Common myeloid progenitor, CD34-positive (primary cell): ENCODE data around the gene SCMH1.
A peak's percentile ranks its signal among the peaks of the same experiment; 100 is the strongest.
"Not testable (repeated sequence)": the region's sequence is repeated elsewhere in the genome, so short reads cannot be mapped to it uniquely, and the experiment has no call there.

Experiments used
- CTCF ChIA-PET: fragments of 350-600 bp; sonication (Branson Sonifier 250); formaldehyde crosslinking; loops from one replicate; lab custom pipeline; 2021; ENCODE audit warnings: antibody characterized with exemption; lab: Charles Lee
- POLR2A ChIA-PET: fragments of 350-600 bp; sonication (Branson Sonifier 250); formaldehyde crosslinking; loops from one replicate; lab custom pipeline; 2021; ENCODE audit warnings: antibody characterized with exemption; lab: Charles Lee
- DNase-seq, 3 donors: peaks; one replicate each; pipeline versions ENCODE4 v3.0.0 to v3.0.0-alpha.2; 2013
- H3K27ac ChIP-seq, 2 experiments: 1 replicate in 1 of 2; 2 replicates in 1 of 2; pipeline ENCODE4 v1.7.0; 2013; ENCODE audit warnings: inconsistent platforms in 2 of 2, low read length in 2 of 2, mild to moderate bottlenecking in 2 of 2, low read depth in 1 of 2, moderate library complexity in 1 of 2; ENCODE audit not compliant: severe bottlenecking in 2 of 2, insufficient read depth in 1 of 2, poor library complexity in 1 of 2
- H3K27me3 ChIP-seq, 5 experiments: replicated peaks in 2 of 5; 1 replicate in 3 of 5; 2 replicates in 2 of 5; pipeline versions ENCODE4 v1.6.1 to v1.7.0; 2013; ENCODE audit warnings: low read length in 4 of 5, mild to moderate bottlenecking in 2 of 5, moderate library complexity in 2 of 5, inconsistent platforms in 1 of 5; ENCODE audit not compliant: insufficient read depth in 5 of 5, control insufficient read depth in 4 of 5
- H3K36me3 ChIP-seq, 4 experiments: 1 replicate in 2 of 4; 2 replicates in 2 of 4; pipeline versions ENCODE4 v1.6.1 to v1.7.0; 2013; ENCODE audit warnings: low read length in 3 of 4, control low read depth in 1 of 4, mild to moderate bottlenecking in 1 of 4; ENCODE audit not compliant: control insufficient read depth in 4 of 4, insufficient read depth in 4 of 4
- H3K4me1 ChIP-seq, 4 experiments: 1 replicate in 3 of 4; 2 replicates in 1 of 4; pipeline versions ENCODE4 v1.6.1 to v1.7.1; 2013; ENCODE audit warnings: low read length in 3 of 4, mild to moderate bottlenecking in 3 of 4, control low read depth in 1 of 4, inconsistent platforms in 1 of 4, moderate library complexity in 1 of 4; ENCODE audit not compliant: control insufficient read depth in 4 of 4, insufficient read depth in 4 of 4; ENCODE audit errors: control extremely low read depth in 1 of 4
- H3K4me3 ChIP-seq, 7 experiments: 1 replicate in 4 of 7; 2 replicates in 3 of 7; pipeline versions ENCODE4 v1.5.1 to v1.7.0; 2013; ENCODE audit warnings: mild to moderate bottlenecking in 7 of 7, low read length in 6 of 7, moderate library complexity in 6 of 7, inconsistent platforms in 2 of 7, low read depth in 2 of 7, control low read depth in 1 of 7; ENCODE audit not compliant: insufficient read depth in 4 of 7, control insufficient read depth in 1 of 7; ENCODE audit errors: extremely low read depth in 1 of 7
- H3K9me3 ChIP-seq, 5 experiments: 1 replicate in 4 of 5; 2 replicates in 1 of 5; pipeline versions ENCODE4 v1.6.1 to v1.7.1; 2013; ENCODE audit warnings: low read length in 4 of 5, mild to moderate bottlenecking in 2 of 5, inconsistent platforms in 1 of 5, low read depth in 1 of 5, moderate library complexity in 1 of 5; ENCODE audit not compliant: control insufficient read depth in 4 of 5, insufficient read depth in 2 of 5; ENCODE audit errors: control extremely low read depth in 1 of 5
- WGBS: methylation state at CpG from one replicate; pipeline ENCODE4 v1.1.5; 2013; ENCODE audit not compliant: insufficient coverage; 5-methylcytosine and 5-hydroxymethylcytosine counted together

Gene SCMH1

DNA sequence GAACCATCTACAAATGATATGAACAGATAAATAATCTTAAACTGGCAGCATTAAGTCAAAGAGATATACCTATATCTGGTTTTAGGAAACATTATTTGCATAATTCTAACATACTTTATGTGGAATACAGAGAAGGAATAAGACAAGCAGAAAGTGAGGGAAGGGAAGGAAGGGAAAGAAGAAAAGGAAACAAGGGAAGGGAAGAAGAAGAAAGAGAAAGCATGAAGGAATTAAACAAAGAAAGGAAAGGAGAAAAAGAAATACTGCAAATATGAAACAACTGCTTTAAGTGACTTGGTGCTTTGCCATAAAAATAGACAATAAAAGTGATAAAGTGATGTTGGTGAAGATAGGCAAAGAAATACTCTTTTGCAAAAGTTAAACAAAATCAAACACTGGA is 20.1 kb downstream of the SCMH1 start:
- ChIA-PET POLR2A (no interaction called here), CTCF (no interaction called here)
- no peak overlapping the region for H3K27ac ChIP-seq
- peaks cover 0 to 8% (median 3%) of the 10 kb centered on the region in 4 experiments for H3K4me1 ChIP-seq
- peaks cover 0 to 34% (median 20%) of the 10 kb centered on the region in 5 experiments for H3K9me3 ChIP-seq
- no peak overlapping the region for H3K4me3 ChIP-seq
- H3K36me3 ChIP-seq = peaks cover 5 to 41% (median 28%) of the 10 kb centered on the region in 4 experiments
- DNase-seq = no peak
- no peaks in the 10 kb centered on the region for H3K27me3 ChIP-seq

DNA sequence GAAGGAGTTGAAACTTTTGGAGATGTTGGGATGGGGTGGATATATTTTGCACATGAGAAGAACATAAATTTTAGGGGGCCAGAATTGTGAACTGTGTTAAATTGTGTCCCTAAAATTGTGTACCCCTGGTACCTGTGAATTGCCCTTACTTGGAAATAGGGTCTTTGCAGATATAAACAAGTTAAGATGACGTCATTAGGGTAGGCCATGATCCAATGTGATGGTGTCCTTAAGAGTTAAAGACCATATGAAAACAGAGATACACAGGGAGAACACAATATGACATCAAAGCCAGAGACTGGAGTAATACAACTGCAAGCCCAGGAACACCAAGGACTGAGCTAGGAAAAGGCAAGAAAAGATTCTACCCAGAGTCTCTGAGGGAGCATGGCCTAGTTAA is 24.0 kb downstream of the SCMH1 start:
- Histone ChIP-seq H3K27me3 (no peaks in the 10 kb centered on the region), H3K9me3 (peaks cover 0 to 35% (median 20%) of the 10 kb centered on the region in 5 experiments), H3K4me1 (peaks cover 0 to 7% (median 2%) of the 10 kb centered on the region in 4 experiments), H3K4me3 (no peak overlapping the region), H3K36me3 (peaks cover 6 to 39% (median 24%) of the 10 kb centered on the region in 4 experiments), H3K27ac (no peak overlapping the region)
- ChIA-PET CTCF (interaction anchor here (1.2 kb wide), 1 partner anchor 20 kb away, joined by 6 read pairs; no protein-coding TSS in a partner anchor), POLR2A (no interaction called here)
- DNase-seq = no peak
- 100% methylated on average over 1 of the region's 1 CpG for WGBS

DNA sequence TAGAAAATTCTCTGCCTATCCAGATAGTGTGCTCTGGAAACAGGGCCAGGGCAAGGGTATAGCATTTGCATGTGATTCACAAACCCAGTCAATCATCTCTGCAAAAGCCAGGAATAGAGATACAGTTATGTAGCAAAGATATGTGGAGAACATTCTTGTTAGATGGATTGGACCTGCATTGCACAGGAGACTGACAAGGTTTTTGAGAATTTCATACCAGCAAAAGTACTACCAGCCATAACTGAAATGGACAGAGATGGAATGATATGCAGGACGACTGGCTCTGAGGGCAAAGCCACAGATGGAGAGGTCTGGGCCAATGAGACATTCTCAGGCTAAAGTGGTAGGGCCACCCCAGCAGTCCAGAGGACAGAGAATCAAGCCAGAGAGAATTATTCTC is 24.7 kb downstream of the SCMH1 start:
- CTCF ChIA-PET = no interaction called here
- Histone ChIP-seq H3K4me3 (peak overlapping the region in 1 of 7 experiments; percentile 25), H3K27ac (no peak overlapping the region), H3K4me1 (peaks cover 0 to 3% (median under 1%) of the 10 kb centered on the region in 4 experiments), H3K9me3 (peaks cover 0 to 35% (median 20%) of the 10 kb centered on the region in 5 experiments), H3K27me3 (no peaks in the 10 kb centered on the region), H3K36me3 (peaks cover 6 to 39% (median 24%) of the 10 kb centered on the region in 4 experiments)
- POLR2A ChIA-PET = no interaction called here
- no peak for DNase-seq
- WGBS = 90% methylated on average over 1 of the region's 1 CpG

DNA sequence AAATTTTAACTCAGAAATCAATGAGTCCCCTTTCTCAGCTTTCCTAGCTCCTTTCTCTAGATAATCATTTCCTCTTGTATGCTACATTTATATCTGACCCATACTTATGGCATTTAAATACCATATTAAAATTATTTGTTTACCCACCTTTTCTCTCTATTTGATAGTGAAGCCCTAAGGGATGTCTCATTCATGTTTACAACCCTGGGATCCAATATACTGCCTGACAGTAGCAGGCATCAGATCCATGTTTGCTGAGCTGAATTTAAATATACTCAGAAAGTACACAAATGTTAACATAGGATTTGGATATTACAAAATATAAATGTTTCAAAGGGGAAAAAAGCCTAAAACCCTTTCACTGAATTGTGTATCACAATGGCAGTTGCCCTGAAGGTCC is 26.5 kb downstream of the SCMH1 start:
- peaks cover 6 to 37% (median 21%) of the 10 kb centered on the region in 4 experiments for H3K36me3 ChIP-seq
- ChIA-PET POLR2A (no interaction called here), CTCF (interaction anchor here (1.0 to 1.6 kb wide), 3 partner anchors 12 to 33 kb away, joined by 3 to 4 read pairs (median 3); no protein-coding TSS in a partner anchor)
- no peak overlapping the region for H3K27ac ChIP-seq
- no peak overlapping the region for H3K4me3 ChIP-seq
- no peaks in the 10 kb centered on the region for H3K27me3 ChIP-seq
- no peak for DNase-seq
- no peaks in the 10 kb centered on the region for H3K4me1 ChIP-seq
- H3K9me3 ChIP-seq = peaks cover 0 to 34% (median 20%) of the 10 kb centered on the region in 5 experiments

DNA sequence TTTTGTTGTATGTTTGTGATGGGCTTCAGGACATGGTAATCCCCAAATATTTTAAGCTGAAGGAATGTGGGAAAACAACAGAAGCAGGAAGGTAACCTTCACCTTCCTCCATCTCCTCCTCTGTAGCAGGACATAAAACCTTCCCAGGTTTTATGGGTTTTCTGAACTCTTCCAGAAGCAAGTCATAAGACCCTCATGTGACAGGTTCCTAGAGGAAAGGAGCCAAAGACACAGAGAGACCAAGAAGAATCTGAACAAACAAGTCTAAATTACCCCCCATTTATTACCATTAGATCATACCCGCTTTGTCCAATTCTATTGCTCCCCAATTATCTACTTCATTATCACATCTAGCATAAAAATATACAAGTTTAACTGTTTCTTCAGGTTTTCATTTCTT is 28.8 kb downstream of the SCMH1 start:
- ChIA-PET CTCF (no interaction called here), POLR2A (no interaction called here)
- H3K36me3 ChIP-seq = peaks cover 5 to 14% (median 8%) of the 10 kb centered on the region in 4 experiments
- no peaks in the 10 kb centered on the region for H3K4me1 ChIP-seq
- H3K9me3 ChIP-seq = peaks cover 0 to 14% (median 5%) of the 10 kb centered on the region in 5 experiments
- DNase-seq = no peak
- WGBS = 100% methylated on average over 1 of the region's 1 CpG
- H3K27me3 ChIP-seq = no peaks in the 10 kb centered on the region
- no peak overlapping the region for H3K4me3 ChIP-seq
- H3K27ac ChIP-seq = no peak overlapping the region

DNA sequence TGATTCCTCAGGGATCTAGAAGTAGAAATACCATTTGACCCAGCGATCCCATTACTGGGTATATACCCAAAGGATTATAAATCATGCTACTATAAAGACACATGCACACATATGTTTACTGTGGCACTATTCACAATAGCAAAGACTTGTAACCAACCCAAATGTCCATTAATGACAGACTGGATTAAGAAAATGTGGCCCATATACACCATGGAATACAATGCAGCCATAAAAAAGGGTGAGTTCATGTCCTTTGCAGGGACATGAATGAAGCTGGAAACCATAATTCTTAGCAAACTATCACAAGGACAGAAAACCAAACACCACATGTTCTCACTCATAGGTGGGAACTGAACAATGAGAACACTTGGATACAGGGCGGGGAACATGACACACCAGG is 30.5 kb downstream of the SCMH1 start:
- DNase-seq, H3K36me3 ChIP-seq, POLR2A ChIA-PET, H3K27me3 ChIP-seq, CTCF ChIA-PET, H3K27ac ChIP-seq, H3K4me1 ChIP-seq, H3K9me3 ChIP-seq, H3K4me3 ChIP-seq: not testable (repeated sequence)
- WGBS = no CpG with 5 or more reads among the region's 2 CpGs

DNA sequence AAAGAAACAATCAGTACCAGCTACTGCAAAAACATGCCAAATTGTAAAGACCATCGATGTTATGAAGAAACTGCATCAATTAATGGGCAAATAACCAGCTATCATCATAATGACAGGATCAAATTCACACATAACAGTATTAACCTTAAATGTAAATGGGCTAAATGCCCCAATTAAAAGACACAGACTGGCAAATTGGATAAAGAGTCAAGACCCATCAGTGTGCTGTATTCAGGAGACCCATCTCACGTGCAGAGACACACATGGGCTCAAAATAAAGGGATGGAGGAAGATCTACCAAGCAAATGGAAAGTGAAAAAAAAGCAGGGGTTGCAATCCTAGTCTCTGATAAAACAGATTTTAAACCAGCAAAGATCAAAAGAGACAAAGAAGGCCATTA is 35.1 kb downstream of the SCMH1 start:
- 100% methylated on average over 1 of the region's 2 CpGs for WGBS
- H3K36me3 ChIP-seq = peaks cover 2 to 16% (median 7%) of the 10 kb centered on the region in 4 experiments
- peaks cover 3 to 19% (median 12%) of the 10 kb centered on the region in 5 experiments for H3K9me3 ChIP-seq
- POLR2A ChIA-PET, H3K27me3 ChIP-seq, H3K27ac ChIP-seq, H3K4me1 ChIP-seq, H3K4me3 ChIP-seq, CTCF ChIA-PET, DNase-seq: not testable (repeated sequence)
